ENCODE results near the gene SPON1.

The SPON1 gene

GRCh38 chr11:14036469-14036868, 73.9 kb downstream of the SPON1 start:
- no peak for DNase-seq (ENCODE audit: low read depth, low spot score)

DNA sequence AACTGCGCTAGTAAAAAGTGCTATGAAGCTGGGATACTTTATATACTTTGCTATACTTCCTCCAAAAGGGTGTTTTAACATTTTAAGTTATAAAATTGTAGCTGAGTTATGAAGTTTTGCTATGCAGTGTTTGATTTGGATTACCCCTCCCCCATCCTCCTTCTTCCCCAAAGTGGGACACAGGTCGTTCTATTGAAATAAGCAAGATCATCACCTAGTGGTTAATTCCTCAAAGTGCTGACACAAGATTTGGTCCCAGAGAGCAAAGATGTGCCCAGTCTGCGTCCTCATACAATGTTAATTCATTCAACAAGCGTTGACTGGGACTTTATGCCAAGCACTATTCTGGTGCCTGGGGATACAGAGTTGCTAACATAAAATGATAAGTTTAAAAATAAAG, 78.5 kb downstream of the SPON1 start:
- no peak for DNase-seq (ENCODE audit: low read depth, low spot score)

DNA sequence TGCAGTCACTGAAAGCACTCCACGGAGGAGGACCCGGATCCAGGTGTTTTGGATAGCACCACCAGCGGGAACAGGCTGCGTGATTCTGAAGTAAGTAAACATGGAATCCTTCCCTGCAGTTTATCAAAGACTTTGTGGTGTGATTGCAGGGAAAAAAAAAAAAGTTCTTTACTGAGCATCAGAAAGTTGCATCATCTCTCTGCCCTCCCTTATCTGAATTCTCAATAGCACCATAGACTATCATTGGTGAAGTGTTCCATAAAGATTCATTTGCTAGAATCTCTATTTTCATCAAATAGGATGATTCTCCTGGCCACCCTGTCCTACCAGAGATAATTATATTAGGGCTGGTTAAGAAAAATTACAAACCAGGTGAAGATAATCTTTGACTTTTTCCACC, 79.0 kb downstream of the SPON1 start:
- DNase-seq (ENCODE audit: low read depth, low spot score), result no peak

- DNase-seq (ENCODE audit: low read depth, low spot score), result no peak
Measured at GRCh38 chr11:14042686-14043465, 80.4 kb downstream of the SPON1 start.

GRCh38 chr11:14044916-14045315, 82.4 kb downstream of the SPON1 start:
- DNase-seq (ENCODE audit: low read depth, low spot score), result no peak

DNA sequence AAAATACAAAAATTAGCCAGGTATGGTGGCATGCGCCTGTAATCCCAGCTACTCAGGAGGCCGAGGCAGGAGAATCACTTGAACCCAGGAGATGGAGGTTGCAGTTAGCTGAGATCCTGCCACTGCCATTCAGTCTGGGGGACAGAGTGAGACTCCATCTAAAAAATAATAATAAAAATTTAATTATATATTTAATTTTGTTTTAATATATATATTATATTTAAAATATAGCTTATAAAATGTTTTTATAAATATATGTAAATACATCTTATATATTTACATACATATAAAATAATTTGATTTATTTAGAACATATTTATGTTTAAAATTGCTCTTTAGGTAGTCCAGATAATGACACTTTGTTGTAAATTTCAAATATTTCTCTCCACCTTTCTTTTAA, 82.9 kb downstream of the SPON1 start:
- no peak for DNase-seq (ENCODE audit: low read depth, low spot score)

GRCh38 chr11:14052198-14052597, 89.7 kb downstream of the SPON1 start:
- DNase-seq (ENCODE audit: low read depth, low spot score), result no peak

DNA sequence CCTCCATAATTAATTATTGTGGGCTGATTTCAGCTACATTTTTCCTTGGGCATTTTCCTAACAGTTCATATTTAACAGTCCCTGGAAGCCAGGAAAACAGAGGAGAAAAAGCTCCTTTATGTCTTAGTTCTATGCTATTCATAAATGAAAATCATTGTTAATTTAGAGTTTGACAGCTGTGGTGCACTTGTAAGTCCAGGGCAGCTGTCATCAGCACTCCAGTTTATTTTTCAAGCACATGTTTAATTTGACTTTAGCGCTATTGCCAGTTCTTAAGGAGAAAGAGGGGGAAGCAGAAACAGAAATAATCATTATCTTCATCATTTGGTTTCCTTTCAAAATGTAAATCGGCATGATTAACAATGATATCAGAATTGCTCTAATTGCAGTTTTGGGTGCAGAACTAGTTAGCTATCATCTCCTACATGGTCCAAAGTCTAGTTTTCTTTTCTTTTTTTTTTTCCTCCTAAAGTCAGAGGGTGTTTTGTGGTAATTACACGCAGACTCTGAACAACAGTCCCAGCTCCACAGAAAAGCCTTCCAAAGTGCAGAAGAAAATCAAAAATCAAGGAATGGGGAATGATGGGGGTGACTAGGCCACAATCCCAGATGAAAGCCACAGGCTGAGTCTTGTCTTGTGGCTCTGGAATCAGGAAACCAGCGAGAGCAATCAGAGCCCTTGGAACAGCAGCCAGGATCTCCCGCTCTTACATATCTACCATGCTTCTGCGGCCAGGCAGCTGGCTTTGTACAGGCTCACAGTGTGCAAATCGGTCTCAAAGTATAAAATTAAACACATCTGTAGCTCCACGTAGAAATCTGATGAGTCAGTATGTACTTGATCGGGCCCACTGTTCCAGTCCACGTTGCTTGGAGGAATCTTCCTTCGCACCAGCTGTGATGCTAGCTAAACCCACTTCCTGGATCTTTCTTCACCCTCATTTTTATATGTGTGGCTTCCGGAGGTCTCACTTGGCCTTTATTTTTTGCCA, 91.9 kb downstream of the SPON1 start:
- no peak for DNase-seq (ENCODE audit: low read depth, low spot score)

GRCh38 chr11:14055936-14056335, 93.4 kb downstream of the SPON1 start:
- no peak for DNase-seq (ENCODE audit: low read depth, low spot score)

DNA sequence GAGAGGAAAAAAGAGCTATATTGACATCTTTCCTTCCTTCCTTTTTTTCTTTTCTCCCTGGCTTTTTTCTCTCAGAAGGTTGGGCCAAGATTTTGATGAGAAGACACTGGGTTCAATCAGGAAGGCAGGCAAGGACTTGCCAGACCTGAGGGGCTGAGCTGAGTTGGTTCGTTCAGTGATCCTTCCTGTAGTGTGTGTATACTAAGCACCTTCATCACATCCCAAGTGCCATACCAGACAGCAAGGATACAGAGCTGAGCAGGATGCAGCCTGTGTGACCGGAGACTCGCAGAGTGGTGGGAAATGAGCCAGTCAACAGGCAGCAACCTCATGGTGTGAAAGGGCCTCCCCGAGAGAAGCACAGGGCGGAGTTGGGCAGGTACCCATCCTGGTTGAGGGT, 95.5 kb downstream of the SPON1 start:
- DNase-seq (ENCODE audit: low read depth, low spot score), result no peak

GRCh38 chr11:14059491-14059890, 97.0 kb downstream of the SPON1 start:
- DNase-seq (ENCODE audit: low read depth, low spot score), result no peak

- no peak for DNase-seq (ENCODE audit: low read depth, low spot score)
Measured at GRCh38 chr11:14061721-14062120, 99.2 kb downstream of the SPON1 start.

GRCh38 chr11:14065141-14065540, 102.6 kb downstream of the SPON1 start:
- DNase-seq (ENCODE audit: low read depth, low spot score), result no peak

DNA sequence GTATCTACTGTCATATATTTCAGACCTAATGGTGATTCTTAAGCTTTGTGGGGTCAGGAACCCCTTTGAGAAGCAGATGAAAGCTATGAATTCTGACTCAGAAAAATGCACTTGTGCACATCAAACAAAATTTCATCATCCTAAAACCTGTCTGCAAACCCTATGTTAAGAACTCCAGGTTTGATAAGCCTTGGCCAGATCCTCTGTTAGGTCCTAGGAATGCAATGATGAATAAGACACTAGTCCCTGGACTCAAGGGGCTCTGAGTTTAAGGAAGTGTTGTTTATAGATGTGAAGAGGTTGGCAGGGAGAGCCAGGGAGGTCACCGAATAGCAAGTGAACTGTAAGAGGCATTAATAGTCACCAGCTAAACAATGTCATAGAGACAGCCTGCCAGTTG, 103.2 kb downstream of the SPON1 start:
- DNase-seq (ENCODE audit: low read depth, low spot score), result no peak

DNA sequence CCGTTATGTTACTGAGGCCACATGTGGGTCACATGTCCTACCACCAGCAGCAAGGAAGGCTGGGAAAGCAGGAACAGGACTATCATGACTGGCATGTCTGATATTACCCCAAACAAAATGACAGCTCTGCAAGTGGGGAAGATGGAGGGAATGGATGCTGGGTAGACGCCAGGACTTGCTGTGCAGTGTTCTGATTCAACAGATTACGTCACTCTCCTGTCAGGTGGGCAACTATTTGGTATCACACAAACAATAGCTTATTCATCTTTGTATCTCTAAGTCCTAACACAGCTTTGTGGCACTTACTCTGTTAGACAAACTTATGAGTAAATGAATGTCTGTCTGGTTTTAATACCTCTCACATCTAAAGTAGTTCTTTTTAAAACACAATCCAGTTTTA, 105.2 kb downstream of the SPON1 start:
- no peak for DNase-seq (ENCODE audit: low read depth, low spot score)

DNA sequence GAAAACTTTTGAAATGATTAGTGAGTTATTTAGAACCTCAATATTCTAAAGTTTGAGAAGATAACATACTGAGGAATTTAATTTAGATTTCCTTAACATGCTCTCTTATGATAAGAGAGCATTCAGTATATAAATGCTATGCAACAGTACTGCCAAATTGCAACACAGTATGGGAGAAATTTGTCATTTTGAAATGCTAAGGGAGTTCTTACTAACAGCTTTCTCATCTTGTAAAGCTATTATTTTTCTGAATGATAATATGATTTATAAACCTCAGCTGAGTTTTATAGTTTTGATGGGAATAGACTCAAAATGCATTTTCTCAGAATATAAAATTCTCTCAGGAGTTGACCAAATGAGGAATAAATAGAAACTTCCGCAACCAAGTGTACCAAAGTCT, 108.4 kb downstream of the SPON1 start:
- DNase-seq (ENCODE audit: low read depth, low spot score), result no peak

- DNase-seq (ENCODE audit: low read depth, low spot score), result no peak
Measured at GRCh38 chr11:14073849-14074476, 111.4 kb downstream of the SPON1 start.

DNA sequence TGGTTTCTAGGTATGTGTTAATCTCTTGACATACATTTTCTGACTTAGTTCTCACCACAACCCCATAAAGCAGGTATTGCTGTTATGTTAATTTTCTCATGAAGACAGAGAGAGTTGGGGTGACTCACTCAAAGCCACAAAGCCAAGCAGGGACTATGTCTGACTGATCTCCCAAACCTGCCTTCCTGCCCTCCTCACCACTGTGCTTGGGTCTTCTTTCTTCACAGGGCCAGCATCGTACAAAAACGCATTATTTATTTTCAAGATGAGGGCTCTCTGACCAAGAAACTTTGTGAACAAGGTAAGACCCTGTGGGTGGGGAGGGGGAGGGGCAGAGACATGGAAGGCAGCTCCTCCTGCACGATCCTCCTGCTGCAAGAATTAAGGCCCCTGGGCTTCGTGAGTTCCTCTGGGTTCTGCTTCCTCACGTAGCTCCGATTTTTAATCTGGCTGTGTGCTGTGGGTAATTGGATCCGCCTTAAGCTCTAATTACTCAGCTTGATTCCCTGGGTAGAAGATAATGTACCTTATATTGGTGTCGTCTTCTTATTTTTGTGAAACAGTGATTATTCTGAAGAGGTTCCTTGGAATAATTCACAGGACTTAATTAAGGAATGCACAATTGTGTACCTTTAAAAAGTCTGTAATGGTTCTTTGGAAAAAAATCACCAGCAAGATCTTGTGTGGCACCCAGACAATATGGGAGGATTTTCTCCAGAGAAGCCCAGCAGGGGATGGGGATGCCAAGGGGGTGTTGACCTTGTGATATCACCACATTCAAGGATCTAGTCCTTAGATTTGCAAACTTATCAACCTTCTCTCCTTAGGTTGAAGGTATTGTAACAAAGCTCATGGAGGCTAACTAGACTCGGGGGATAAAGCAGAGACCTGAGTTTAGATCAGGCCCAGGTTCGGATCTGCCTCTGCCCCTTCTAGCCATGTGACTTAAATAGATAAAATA, 112.9 kb downstream of the SPON1 start:
- no peak for DNase-seq (ENCODE audit: low read depth, low spot score)

- no peak for DNase-seq (ENCODE audit: low read depth, low spot score)
Measured at GRCh38 chr11:14079011-14079410, 116.5 kb downstream of the SPON1 start.

DNA sequence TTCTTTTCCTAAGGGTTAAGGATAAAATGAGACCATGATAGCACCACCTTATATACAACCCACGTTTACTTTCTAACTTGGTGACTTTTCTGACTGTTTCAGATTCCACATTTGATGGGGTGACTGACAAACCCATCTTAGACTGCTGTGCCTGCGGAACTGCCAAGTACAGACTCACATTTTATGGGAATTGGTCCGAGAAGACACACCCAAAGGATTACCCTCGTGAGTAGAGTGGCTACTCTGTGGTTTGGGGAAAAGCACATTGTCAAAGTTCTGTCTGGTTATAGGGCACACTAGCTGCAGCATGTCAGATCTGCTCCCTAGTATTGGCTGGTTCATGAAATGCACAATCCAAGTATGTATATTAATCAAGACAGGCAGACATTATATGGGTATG, 117.3 kb downstream of the SPON1 start:
- no peak for DNase-seq (ENCODE audit: low read depth, low spot score)

GRCh38 chr11:14081581-14082231, 119.2 kb downstream of the SPON1 start:
- DNase-seq (ENCODE audit: low read depth, low spot score), result no peak
